Activated CD8-positive, alpha-beta memory T cell treated with anti-CD3 and anti-CD28 coated beads for 4 hours (primary cell): ENCODE results near the gene FER.
"Not testable (repeated sequence)": the region's sequence is repeated elsewhere in the genome, so short reads cannot be mapped to it uniquely, and the experiment has no call there.

Experiments used
- DNase-seq, 2 donors: peaks; one replicate each; pipeline ENCODE4 v3.0.0-alpha.2; 2020; ENCODE audit warnings: low read depth in 2 of 2

The FER gene

GRCh38 chr5:109035436-109035835 lies 287.7 kb downstream of the FER start:
- no peak for DNase-seq

- no peak for DNase-seq
Observed at GRCh38 chr5:109038209-109038840, 290.6 kb downstream of the FER start.

GRCh38 chr5:109041317-109041716 lies 293.6 kb downstream of the FER start:
- DNase-seq, result no peak

GRCh38 chr5:109045710-109046109 lies 298.0 kb downstream of the FER start:
- DNase-seq, result no peak

GRCh38 chr5:109049565-109049964 lies 301.9 kb downstream of the FER start:
- no peak for DNase-seq

- DNase-seq, result not testable (repeated sequence)
Observed at GRCh38 chr5:109050321-109050720, 302.6 kb downstream of the FER start.

GRCh38 chr5:109052216-109052615 lies 304.5 kb downstream of the FER start:
- not testable (repeated sequence) for DNase-seq

- no peak for DNase-seq
Observed at GRCh38 chr5:109053995-109054417, 306.3 kb downstream of the FER start.

- no peak for DNase-seq
Observed at GRCh38 chr5:109060378-109061025, 312.8 kb downstream of the FER start.

- DNase-seq, result no peak
Observed at GRCh38 chr5:109062664-109063063, 315.0 kb downstream of the FER start.

- DNase-seq, result no peak
Observed at GRCh38 chr5:109063223-109063622, 315.5 kb downstream of the FER start.

- no peak for DNase-seq
Observed at GRCh38 chr5:109076741-109077140, 329.0 kb downstream of the FER start.

GRCh38 chr5:109078448-109078847 lies 330.8 kb downstream of the FER start:
- DNase-seq, result no peak

GRCh38 chr5:109080481-109080880 lies 332.8 kb downstream of the FER start:
- no peak for DNase-seq

GRCh38 chr5:109080896-109081295 lies 333.2 kb downstream of the FER start:
- DNase-seq, result no peak

GRCh38 chr5:109083937-109084336 lies 336.2 kb downstream of the FER start:
- no peak for DNase-seq

GRCh38 chr5:109089191-109089590 lies 341.5 kb downstream of the FER start:
- no peak for DNase-seq

GRCh38 chr5:109099081-109099480 lies 351.4 kb downstream of the FER start:
- DNase-seq, result no peak

GRCh38 chr5:109100971-109101370 lies 353.3 kb downstream of the FER start:
- no peak for DNase-seq

- DNase-seq, result no peak
Observed at GRCh38 chr5:109102096-109102690, 354.5 kb downstream of the FER start.

- DNase-seq, result no peak
Observed at GRCh38 chr5:109105631-109106267, 358.1 kb downstream of the FER start.

- no peak for DNase-seq
Observed at GRCh38 chr5:109111680-109112079, 364.0 kb downstream of the FER start.

- no peak for DNase-seq
Observed at GRCh38 chr5:109113608-109114007, 365.9 kb downstream of the FER start.
